Left colon (tissue), 2 donors: Measurements from ENCODE around the gene RNASET2. TPM values are rescaled to one million over a fixed set of nuclear protein-coding genes. Genes with fewer than 3 reads are reported as not detected.
A peak's percentile ranks its signal among the peaks of the same experiment; 100 is the strongest.

Source experiments
- ATAC-seq: fragments of 200-7000 bp; cut with Tn5 transposase; one replicate; pipeline ENCODE4 v1.9.1; 2020; ENCODE audit warnings: mild to moderate bottlenecking, moderate library complexity
- DNase-seq, 2 donors: peaks; one replicate each; pipeline ENCODE4 v3.0.0-alpha.2; 2020
- intact Hi-C, 2 donors: fragments of 100-400 bp; cut with DNase I in 1 of 2; cut with micrococcal nuclease in 1 of 2; formaldehyde crosslinking; loops; one replicate each; pipeline versions ENCODE4 v1.11.2 to v1.14.0; 2022; cut with DNase I, micrococcal nuclease
- total RNA-seq, 2 donors: library from RNA; stranded (reverse); fragmentation: NEBNext Ultra II Directional; extraction: Animal tissue kit (Norgen Biotek cat#: 25700); gene quantifications; one replicate each; pipeline ENCODE4 v1.2.1, GENCODE V29; 2021
- donor health status: DM: no; HTN: no; CAD: no.
- donor health status: DM: yes; HTN: yes; CAD: no.

Gene RNASET2
- total RNA-seq, 2 donors from 2014 or later, result 130 to 151 TPM

GRCh38 chr6:166976636-166977035 lies 20.3 kb upstream of the RNASET2 start:
- DNase-seq (no peak), ATAC-seq (no peak)
- intact Hi-C loops, result no loop called here

- ATAC-seq, result no peak
- no peak for DNase-seq
- intact Hi-C loops, result no loop called here
These were observed 15.8 kb upstream of the RNASET2 start for GRCh38 chr6:166972101-166972500.

GRCh38 chr6:166971271-166971670 lies 14.9 kb upstream of the RNASET2 start:
- intact Hi-C loops, result no loop called here
- no peak for ATAC-seq
- no peak for DNase-seq

GRCh38 chr6:166970776-166971175 lies 14.4 kb upstream of the RNASET2 start:
- no peak for ATAC-seq
- no peak for DNase-seq
- intact Hi-C loops, result no loop called here

GRCh38 chr6:166970091-166970490 lies 13.7 kb upstream of the RNASET2 start:
- intact Hi-C loops, result no loop called here
- no peak for ATAC-seq
- DNase-seq, result no peak

GRCh38 chr6:166969390-166970002 lies 13.1 kb upstream of the RNASET2 start:
- DNase-seq (no peak), ATAC-seq (no peak)
- intact Hi-C loops, result no loop called here

- DNase-seq (no peak), ATAC-seq (no peak)
- intact Hi-C loops, result no loop called here
These were observed 9.9 kb upstream of the RNASET2 start for GRCh38 chr6:166966268-166966667.

GRCh38 chr6:166960609-166960978 lies 4.2 kb upstream of the RNASET2 start:
- no peak for ATAC-seq
- intact Hi-C loops, result no loop called here
- no peak for DNase-seq

- DNase-seq, result no peak
- intact Hi-C loops, result no loop called here
- ATAC-seq, result no peak
These were observed 3.7 kb upstream of the RNASET2 start for GRCh38 chr6:166959911-166960608.

GRCh38 chr6:166958926-166959861 lies 2.8 kb upstream of the RNASET2 start:
- intact Hi-C loops, result no loop called here
- peak; percentile 58 to 64 for DNase-seq
- no peak for ATAC-seq

GRCh38 chr6:166957805-166958076 lies 1.4 kb upstream of the RNASET2 start:
- no peak for DNase-seq
- intact Hi-C loops, result no loop called here
- no peak for ATAC-seq

- ATAC-seq (peak; percentile 64), DNase-seq (peak; percentile 75 to 80)
- intact Hi-C loops, result no loop called here
These were observed 896 bp upstream of the RNASET2 start for GRCh38 chr6:166957087-166957804.

GRCh38 chr6:166955865-166956443 lies 396 bp downstream of the RNASET2 start:
- DNase-seq (no peak), ATAC-seq (peak; percentile 41)
- intact Hi-C loops, result no loop called here

GRCh38 chr6:166955121-166955864 lies 1.1 kb downstream of the RNASET2 start:
- intact Hi-C loops, result no loop called here
- peak; percentile 12 for ATAC-seq
- DNase-seq, result peak; percentile 56 to 60

- DNase-seq, result no peak
- no peak for ATAC-seq
- intact Hi-C loops, result no loop called here
These were observed 2.1 kb downstream of the RNASET2 start for GRCh38 chr6:166954118-166954713.

- DNase-seq (no peak), ATAC-seq (no peak)
- intact Hi-C loops, result no loop called here
These were observed 3.5 kb downstream of the RNASET2 start for GRCh38 chr6:166952567-166953486.

GRCh38 chr6:166952121-166952520 lies 4.2 kb downstream of the RNASET2 start:
- no peak for ATAC-seq
- DNase-seq, result no peak
- intact Hi-C loops, result no loop called here
